Effector CD8-positive, alpha-beta T cell (primary cell): ENCODE results near the gene TACR3.
"Not testable (repeated sequence)": the region's sequence is repeated elsewhere in the genome, so short reads cannot be mapped to it uniquely, and the experiment has no call there.

Experiments used
- DNase-seq: peaks from one replicate; lab custom pipeline; 2025; lab: John Stamatoyannopoulos, UW
- total RNA-seq, 4 experiments: gene quantifications; one replicate each; lab custom pipeline; 2026; lab: John Stamatoyannopoulos, UW

The TACR3 gene, protein sequence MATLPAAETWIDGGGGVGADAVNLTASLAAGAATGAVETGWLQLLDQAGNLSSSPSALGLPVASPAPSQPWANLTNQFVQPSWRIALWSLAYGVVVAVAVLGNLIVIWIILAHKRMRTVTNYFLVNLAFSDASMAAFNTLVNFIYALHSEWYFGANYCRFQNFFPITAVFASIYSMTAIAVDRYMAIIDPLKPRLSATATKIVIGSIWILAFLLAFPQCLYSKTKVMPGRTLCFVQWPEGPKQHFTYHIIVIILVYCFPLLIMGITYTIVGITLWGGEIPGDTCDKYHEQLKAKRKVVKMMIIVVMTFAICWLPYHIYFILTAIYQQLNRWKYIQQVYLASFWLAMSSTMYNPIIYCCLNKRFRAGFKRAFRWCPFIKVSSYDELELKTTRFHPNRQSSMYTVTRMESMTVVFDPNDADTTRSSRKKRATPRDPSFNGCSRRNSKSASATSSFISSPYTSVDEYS
- 0 reads per million in 4 experiments for total RNA-seq

- DNase-seq: no peak
Measured at GRCh38 chr4:103719830-103720207, at the start of gene TACR3. Gene TACR3 (minus strand): TSS chr4:103719985. CDS start chr4:103719675, 310 bp downstream.

- no peak for DNase-seq
Measured at GRCh38 chr4:103757631-103758030, 37.8 kb upstream of the TACR3 start.

DNA sequence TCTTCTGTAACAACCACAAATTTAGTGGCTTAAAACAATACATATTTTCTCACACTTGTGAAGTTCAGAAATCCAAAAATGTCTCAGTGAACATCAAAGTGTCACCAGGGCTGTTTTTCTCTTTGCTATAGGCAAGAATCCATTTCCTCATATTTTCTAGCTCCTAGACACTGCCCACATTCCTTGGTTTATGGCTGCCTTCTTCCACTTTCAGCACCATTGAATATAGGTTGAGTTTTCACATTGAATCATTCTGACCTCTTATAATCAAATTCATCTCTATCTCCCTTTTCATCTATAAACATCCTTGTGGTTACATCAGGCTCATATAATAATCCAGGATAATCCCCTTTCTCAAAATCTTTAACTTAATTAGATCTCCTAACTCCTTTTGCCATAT, 37.0 kb upstream of the TACR3 start:
- no peak for DNase-seq

- no peak for DNase-seq
Measured at GRCh38 chr4:103754844-103755243, 35.1 kb upstream of the TACR3 start.

GRCh38 chr4:103753868-103754653, 34.3 kb upstream of the TACR3 start:
- DNase-seq: no peak

DNA sequence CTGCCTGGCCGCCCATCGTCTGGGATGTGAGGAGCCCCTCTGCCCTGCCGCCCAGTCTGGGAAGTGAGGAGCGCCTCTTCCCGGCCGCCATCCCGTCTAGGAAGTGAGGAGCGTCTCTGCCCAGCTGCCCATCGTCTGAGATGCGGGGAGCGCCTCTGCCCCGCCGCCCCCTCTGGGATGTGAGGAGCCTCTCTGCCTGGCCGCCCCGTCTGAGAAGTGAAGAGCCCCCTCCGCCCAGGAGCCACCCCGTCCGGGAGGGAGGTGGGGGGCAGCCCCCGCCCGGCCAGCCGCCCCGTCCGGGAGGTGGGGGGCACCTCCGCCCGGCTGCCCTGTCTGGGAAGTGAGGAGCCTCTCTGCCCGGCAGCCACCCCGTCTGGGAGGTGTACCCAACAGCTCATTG, 3.4 kb upstream of the TACR3 start:
- not testable (repeated sequence) for DNase-seq

DNA sequence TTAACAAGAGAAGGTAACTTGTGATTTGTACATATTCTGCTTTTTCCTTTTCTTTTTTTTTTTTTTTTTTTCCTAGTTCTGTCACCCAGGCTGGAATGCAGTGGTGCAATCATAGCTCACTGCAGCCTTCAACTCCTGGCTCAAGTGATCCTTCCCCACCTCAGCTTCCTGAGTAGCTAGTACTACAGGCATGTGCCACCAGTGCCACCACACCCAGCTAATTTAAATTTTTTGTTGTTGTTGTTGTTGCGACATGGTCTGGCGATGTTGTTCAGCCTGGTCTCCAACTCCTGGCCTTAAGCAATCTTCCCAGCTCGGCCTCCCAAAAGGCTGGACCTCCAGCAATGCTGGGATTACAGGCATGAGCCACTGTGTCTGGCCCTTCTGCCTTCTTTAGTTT, 1.5 kb upstream of the TACR3 start:
- DNase-seq: no peak

DNA sequence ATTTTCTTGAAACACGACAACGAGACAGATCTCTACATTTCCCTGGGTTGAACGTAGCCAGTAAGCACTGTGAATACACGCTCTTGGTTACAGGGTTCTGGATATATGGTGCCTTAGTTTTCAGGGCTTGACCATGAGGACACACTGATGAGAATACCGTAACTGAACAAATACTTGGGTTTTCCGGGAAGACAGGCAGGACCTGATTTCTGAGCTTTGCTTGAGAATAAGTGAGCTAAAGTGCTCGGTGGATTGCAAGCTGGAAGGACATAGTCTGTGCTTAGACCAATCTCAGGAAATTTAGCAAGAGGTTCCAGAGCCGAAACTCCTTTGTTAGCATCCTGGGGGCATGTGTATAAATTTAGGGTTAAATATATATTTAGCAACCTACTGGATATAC, 876 bp upstream of the TACR3 start:
- DNase-seq: no peak

GRCh38 chr4:103719105-103719829, 518 bp downstream of the TACR3 start:
- DNase-seq: no peak

GRCh38 chr4:103692615-103693014, 27.2 kb downstream of the TACR3 start:
- no peak for DNase-seq

DNA sequence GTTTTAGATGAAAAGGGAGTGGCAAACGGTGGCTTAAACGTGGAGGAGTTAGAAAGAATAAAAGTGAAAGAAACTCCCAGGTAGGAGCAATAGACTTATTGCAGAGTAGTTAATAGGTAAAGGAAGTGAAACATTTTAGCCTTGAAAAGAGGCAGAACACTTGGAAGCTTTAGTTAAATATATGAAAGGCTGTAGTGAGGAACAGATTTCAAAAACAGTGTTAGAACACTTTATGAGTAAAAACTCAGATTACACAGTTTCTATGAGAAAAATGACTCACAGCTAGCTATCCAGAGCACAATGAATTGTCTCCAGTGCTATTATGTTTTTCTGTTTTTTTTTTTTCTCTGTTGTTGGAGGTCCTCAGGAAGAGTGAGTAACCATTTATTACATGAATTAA, 45.8 kb downstream of the TACR3 start:
- no peak for DNase-seq

- not testable (repeated sequence) for DNase-seq
Measured at GRCh38 chr4:103666764-103667163, 53.0 kb downstream of the TACR3 start.

DNA sequence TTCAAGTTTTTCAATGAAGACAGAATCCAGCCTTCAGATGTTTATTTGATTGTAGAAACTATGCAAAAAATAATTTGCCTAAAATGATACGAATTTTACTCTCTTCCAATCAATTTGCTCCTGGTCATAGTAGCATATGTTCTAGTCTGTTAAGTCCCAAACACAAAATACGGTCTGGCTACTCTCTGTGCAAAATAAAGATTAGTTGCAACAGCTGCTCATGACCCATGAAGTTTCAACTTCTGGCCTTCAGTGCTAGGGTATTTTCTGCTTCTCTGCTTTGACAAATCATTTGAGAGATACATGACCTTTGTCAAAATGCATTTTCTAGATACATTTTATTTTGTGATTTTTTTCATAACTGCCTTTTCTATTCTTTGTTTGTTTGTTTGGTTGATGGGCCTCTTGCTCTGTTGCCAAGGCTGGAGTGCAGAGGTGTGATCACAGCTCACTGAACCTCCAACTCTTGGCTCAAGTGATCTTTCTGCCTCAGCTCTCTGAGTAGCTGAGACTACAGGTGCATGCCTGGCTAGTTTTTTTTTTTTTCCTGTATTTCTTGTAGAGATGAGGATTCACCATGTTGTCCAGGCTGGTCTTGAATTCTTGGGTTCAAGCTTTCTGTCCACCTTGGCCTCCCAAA, 55.2 kb downstream of the TACR3 start:
- no peak for DNase-seq

DNA sequence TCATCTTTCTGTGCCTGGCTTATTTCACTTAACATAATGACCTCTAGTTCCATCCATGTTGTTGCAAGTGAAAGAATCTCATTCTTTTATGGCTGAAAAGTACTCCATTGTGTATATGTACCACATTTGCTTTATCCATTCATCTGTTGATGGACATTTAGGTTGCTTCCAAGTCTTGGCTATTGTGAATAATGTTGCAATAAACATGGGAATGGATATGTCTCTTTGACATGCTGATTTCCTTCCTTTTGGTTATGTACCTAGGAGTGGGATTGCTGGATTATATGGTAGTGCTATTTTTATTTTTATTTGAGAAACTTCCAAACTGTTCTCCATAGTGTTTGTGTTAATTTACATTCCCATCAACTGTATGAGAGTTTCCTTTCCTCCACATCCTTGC, 71.2 kb downstream of the TACR3 start:
- no peak for DNase-seq

GRCh38 chr4:103645991-103646390, 73.8 kb downstream of the TACR3 start:
- DNase-seq: no peak

DNA sequence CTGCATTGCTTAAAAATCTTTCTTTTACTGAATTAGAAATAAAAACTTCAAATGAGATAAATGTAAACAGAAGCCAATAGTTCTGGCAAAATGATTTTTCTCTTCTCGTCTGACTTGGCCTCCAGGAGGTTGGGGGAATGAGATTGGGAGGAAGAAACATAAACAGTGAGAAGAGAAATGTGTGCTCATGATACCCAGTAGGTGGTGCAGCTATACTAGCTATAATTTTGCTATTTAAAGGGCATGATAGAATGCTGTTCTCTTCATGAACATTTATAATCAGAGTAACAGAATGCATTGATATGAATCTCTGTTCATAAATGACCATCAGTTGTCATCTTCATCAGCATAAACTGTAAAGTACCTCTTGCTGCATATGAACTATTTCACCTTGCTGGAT, 85.5 kb downstream of the TACR3 start:
- DNase-seq: no peak

DNA sequence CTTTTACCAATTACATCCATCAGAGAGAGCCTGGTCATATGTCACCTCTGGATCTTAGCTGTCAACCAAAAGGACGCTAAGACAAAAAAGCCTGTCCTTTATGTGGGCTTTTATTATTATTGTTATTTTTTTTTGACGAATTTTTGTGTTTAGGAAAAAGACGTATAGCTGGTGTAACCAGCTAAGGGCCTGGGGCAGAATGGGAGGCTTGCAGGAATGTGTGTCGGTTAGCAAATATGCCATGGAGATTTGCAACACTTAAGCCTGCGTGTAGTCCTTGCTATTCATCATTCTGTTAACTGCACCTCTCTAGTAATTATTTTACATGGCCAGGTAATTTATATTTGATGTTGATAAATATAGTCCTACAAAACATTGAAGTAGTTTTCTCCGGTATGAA, 93.5 kb downstream of the TACR3 start:
- DNase-seq: no peak

- no peak for DNase-seq
Measured at GRCh38 chr4:103591841-103592240, 127.9 kb downstream of the TACR3 start.

- no peak for DNase-seq
Measured at GRCh38 chr4:103567591-103567990, 152.2 kb downstream of the TACR3 start.

DNA sequence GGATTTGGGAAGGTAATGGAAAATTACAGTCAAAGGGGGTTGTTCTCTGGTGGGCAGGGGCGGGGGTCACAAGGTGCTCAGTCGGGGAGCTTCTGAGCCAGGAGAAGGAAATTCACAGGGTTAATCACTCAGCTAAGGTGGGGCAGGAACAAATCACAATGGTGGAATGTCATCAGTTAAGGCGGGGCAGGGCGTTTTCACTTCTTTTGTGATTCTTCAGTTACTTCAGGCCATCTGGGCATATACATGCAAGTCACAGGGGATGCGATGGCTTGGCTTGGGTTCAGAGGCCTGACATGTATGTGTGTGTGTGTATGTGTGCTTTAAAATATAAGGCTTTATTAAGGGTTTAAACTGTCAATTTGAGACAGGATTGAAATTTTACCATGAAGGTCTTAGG, 160.6 kb downstream of the TACR3 start:
- DNase-seq: not testable (repeated sequence)
